PFSK-1 (cell line): Measurements from ENCODE around the gene HOXA3.

ENCODE experiments used
- FOXP2 ChIP-seq: optimal IDR thresholded peaks from 2 replicates; pipeline ENCODE3; 2011; ENCODE audit warnings: borderline replicate concordance, control low read depth, inconsistent platforms; ENCODE audit not compliant: insufficient read depth; ENCODE audit errors: extremely low read length, extremely low read depth
- REST ChIP-seq, 2 experiments: IDR thresholded peaks; 2 replicates each; pipeline versions ENCODE4 v1.6.1 to v1.8.0; 2011 to 2012; ENCODE audit warnings: low read depth in 2 of 2, low read length in 2 of 2, control low read depth in 1 of 2, inconsistent platforms in 1 of 2, mild to moderate bottlenecking in 1 of 2, moderate library complexity in 1 of 2; ENCODE audit not compliant: insufficient read depth in 1 of 2
- SIN3A ChIP-seq: IDR thresholded peaks from 2 replicates; pipeline ENCODE4 v1.6.1; 2012; ENCODE audit warnings: mild to moderate bottlenecking, low read length, moderate library complexity, borderline replicate concordance; ENCODE audit not compliant: insufficient read depth

GRCh38 chr7:27145165-27145913, 7.0 kb downstream of the HOXA3 start:
- TF ChIP-seq REST (IDR thresholded peaks at IDR 0.05; ENCODE audit: insufficient read depth in 1 of 2, low read depth in 2 of 2, low read length in 2 of 2) (no peak), SIN3A (no peak), FOXP2 (no peak)
